IMR-90 (cell line): ENCODE results near the gene APPBP2. TPM values are rescaled to one million over a fixed set of nuclear protein-coding genes. Genes with fewer than 3 reads are reported as not detected.

Experiments used
- ATAC-seq: fragments of 200-7000 bp; cut with Tn5 transposase; 2 replicates; pipeline ENCODE4 v1.9.1; 2020; ENCODE audit warnings: low read depth, mild to moderate bottlenecking, moderate library complexity
- BruUV-seq: library from RNA; stranded (reverse); fragments of 400-500 nt; replicated peaks from 2 replicates; lab custom pipeline; 2021; lab: Mats Ljungman, UMichigan
- CTCF ChIA-PET: fragments of 300-600 bp; formaldehyde crosslinking; extraction: SDS; loops from one replicate; lab custom pipeline; 2021; ENCODE audit warnings: antibody characterized with exemption; lab: Yijun Ruan, JAX
- POLR2A ChIA-PET: fragments of 300-600 bp; sonication (Branson Sonifier 250); formaldehyde crosslinking; loops from one replicate; lab custom pipeline; 2022; ENCODE audit warnings: antibody characterized with exemption; ENCODE audit not compliant: unreplicated experiment; lab: Charles Lee
- DNase-seq: peaks from one replicate; pipeline ENCODE4 v3.0.0; 2013
- H2AFZ ChIP-seq: replicated peaks from 2 replicates; pipeline ENCODE3; 2013; ENCODE audit warnings: low read length, mild to moderate bottlenecking; ENCODE audit not compliant: poor library complexity
- H2AK5ac ChIP-seq: 2 replicates; pipeline ENCODE4 v1.6.1; 2013; ENCODE audit warnings: low read depth, low read length, inconsistent platforms
- H2AK9ac ChIP-seq: replicated peaks from 2 replicates; pipeline ENCODE3; 2013; ENCODE audit warnings: mild to moderate bottlenecking, low read depth, low read length, moderate library complexity; ENCODE audit not compliant: poor library complexity
- H2BK120ac ChIP-seq: 2 replicates; pipeline ENCODE4 v1.6.1; 2013; ENCODE audit warnings: low read depth, low read length, inconsistent platforms
- H2BK15ac ChIP-seq: 3 replicates; pipeline ENCODE4 v1.6.1; 2013; ENCODE audit warnings: low read depth, low read length, inconsistent platforms
- H2BK20ac ChIP-seq: 2 replicates; pipeline ENCODE4 v1.6.1; 2013; ENCODE audit warnings: low read depth, mild to moderate bottlenecking, inconsistent platforms, low read length, moderate library complexity
- H2BK5ac ChIP-seq: 2 replicates; pipeline ENCODE4 v1.6.1; 2013; ENCODE audit warnings: mild to moderate bottlenecking, low read depth, low read length, inconsistent platforms; ENCODE audit not compliant: poor library complexity, severe bottlenecking
- H3K14ac ChIP-seq: replicated peaks from 2 replicates; pipeline ENCODE4 v1.6.1; 2013; ENCODE audit warnings: low read depth, low read length, inconsistent platforms
- H3K18ac ChIP-seq: 2 replicates; pipeline ENCODE4 v1.6.1; 2013; ENCODE audit warnings: low read depth, low read length, control low read depth
- H3K23ac ChIP-seq: 2 replicates; pipeline ENCODE4 v1.6.1; 2013; ENCODE audit warnings: low read depth, low read length, inconsistent platforms
- H3K27ac ChIP-seq: 2 replicates; pipeline ENCODE4 v1.5.1; 2013; ENCODE audit warnings: mild to moderate bottlenecking, control low read depth, low read length; ENCODE audit not compliant: insufficient read depth
- H3K27me3 ChIP-seq: 2 replicates; pipeline ENCODE4 v1.6.1; 2013; ENCODE audit warnings: low read length; ENCODE audit not compliant: control insufficient read depth, insufficient read depth
- H3K36me3 ChIP-seq: 2 replicates; pipeline ENCODE4 v1.6.1; 2013; ENCODE audit warnings: low read length, mixed read lengths; ENCODE audit not compliant: control insufficient read depth, insufficient read depth
- H3K4ac ChIP-seq: 2 replicates; pipeline ENCODE4 v1.6.1; 2013; ENCODE audit warnings: low read depth, low read length, inconsistent platforms
- H3K4me1 ChIP-seq: 2 replicates; pipeline ENCODE4 v1.6.1; 2013; ENCODE audit warnings: low read length, mixed read lengths; ENCODE audit not compliant: control insufficient read depth, insufficient read depth
- H3K4me2 ChIP-seq: 2 replicates; pipeline ENCODE4 v1.6.1; 2013; ENCODE audit warnings: low read depth, mild to moderate bottlenecking, control low read depth, low read length, moderate library complexity
- H3K4me3 ChIP-seq: 2 replicates; pipeline ENCODE4 v1.5.1; 2013; ENCODE audit warnings: low read depth, mild to moderate bottlenecking, control low read depth, low read length, moderate library complexity; ENCODE audit not compliant: insufficient read depth
- H3K56ac ChIP-seq: 2 replicates; pipeline ENCODE4 v1.6.1; 2013; ENCODE audit warnings: low read length, inconsistent platforms; ENCODE audit not compliant: insufficient read depth; ENCODE audit errors: extremely low read depth
- H3K79me1 ChIP-seq, 2 experiments: 2 replicates each; pipeline ENCODE4 v1.6.1; 2013; ENCODE audit warnings: low read length in 2 of 2, inconsistent platforms in 1 of 2, low read depth in 1 of 2
- H3K9ac ChIP-seq: 2 replicates; pipeline ENCODE4 v1.6.1; 2013; ENCODE audit warnings: low read depth, low read length, control low read depth
- H3K9me1 ChIP-seq: 2 replicates; pipeline ENCODE4 v1.6.1; 2013; ENCODE audit warnings: low read length, inconsistent platforms; ENCODE audit not compliant: insufficient read depth
- H3K9me3 ChIP-seq: 2 replicates; pipeline ENCODE4 v1.6.1; 2013; ENCODE audit warnings: low read length; ENCODE audit not compliant: control insufficient read depth, insufficient read depth
- H4K20me1 ChIP-seq: 2 replicates; pipeline ENCODE4 v1.6.1; 2013; ENCODE audit warnings: low read length, inconsistent platforms; ENCODE audit not compliant: insufficient read depth
- H4K5ac ChIP-seq: 2 replicates; pipeline ENCODE4 v1.6.1; 2013; ENCODE audit warnings: mild to moderate bottlenecking, low read depth, low read length, control low read depth
- H4K8ac ChIP-seq, 2 experiments: 2 replicates each; pipeline ENCODE4 v1.6.1; 2013; ENCODE audit warnings: low read depth in 2 of 2, low read length in 2 of 2, control low read depth in 1 of 2, inconsistent platforms in 1 of 2
- H4K91ac ChIP-seq: 2 replicates; pipeline ENCODE4 v1.6.1; 2013; ENCODE audit warnings: low read depth, low read length, inconsistent platforms; ENCODE audit not compliant: insufficient read depth
- POLR2A ChIP-seq: IDR thresholded peaks from 2 replicates; pipeline ENCODE4 v1.6.1; 2012; ENCODE audit warnings: mild to moderate bottlenecking, low read depth, low read length
- RCOR1 ChIP-seq: IDR thresholded peaks from 2 replicates; pipeline ENCODE4 v1.6.1; 2012; ENCODE audit warnings: mild to moderate bottlenecking, low read length, improper control_type of control experiment; ENCODE audit not compliant: insufficient replicate concordance
- RFX5 ChIP-seq: IDR thresholded peaks from 2 replicates; pipeline ENCODE4 v1.8.0; 2012; ENCODE audit warnings: low read depth, mild to moderate bottlenecking, low read length, moderate library complexity
- WGBS, 2 experiments: methylation state at CpG; one replicate each; pipeline versions ENCODE4 v1.1.5 to v1.1.7; 2013; ENCODE audit warnings: missing lambda C conversion rate in 2 of 2; ENCODE audit not compliant: insufficient read length in 1 of 2; ENCODE audit errors: extremely low coverage in 2 of 2; 5-methylcytosine and 5-hydroxymethylcytosine counted together
- dilution Hi-C: fragments of 300-500 bp; cut with HindIII; formaldehyde crosslinking; loops from one replicate; pipeline ENCODE4 v1.14.3; 2018; ENCODE audit warnings: low sequenced_read_pairs; ENCODE audit not compliant: unreplicated experiment
- in situ Hi-C: fragments of 300-500 bp; cut with MboI; formaldehyde crosslinking; loops from 3 replicates; pipeline ENCODE4 v1.14.3; 2019; ENCODE audit warnings: low sequenced_read_pairs, inconsistent platforms, mixed read lengths
- intact Hi-C: fragments of 100-400 bp; cut with micrococcal nuclease; formaldehyde crosslinking; loops from 2 replicates; pipeline ENCODE4 v1.10.0; 2022
- polyA plus RNA-seq, 3 experiments: library from polyadenylated mRNA; depleted of rRNA; stranded (reverse); fragments of >200 nt; gene quantifications; 2 replicates each; pipeline ENCODE4 v1.2.3, GENCODE V29; 2012; ENCODE audit warnings: low replicate concordance in 1 of 3
- total RNA-seq: library from RNA; depleted of rRNA; stranded (reverse); fragments of >200 nt; gene quantifications from 2 replicates; pipeline ENCODE4 v1.2.3, GENCODE V29; 2012

APPBP2 gene
- total and polyA plus RNA-seq, 2 of the 4 experiments (the other 2 are of a cell fraction): 12.3 to 93.9 TPM

- Histone ChIP-seq H4K20me1 (no peaks in the 10 kb centered on the region), H2AK5ac (no peak overlapping the region), H3K27ac (no peak overlapping the region), H2AK9ac (no peak overlapping the region), H3K36me3 (no peaks in the 10 kb centered on the region), H3K27me3 (peaks cover 3% of the 10 kb centered on the region; the same call in 1 of the 2 replicates), H2BK120ac (no peak overlapping the region), H4K5ac (no peak overlapping the region), H3K4me2 (no peak overlapping the region), H3K9me1 (peaks cover 3% of the 10 kb centered on the region; the same call in 1 of the 2 replicates), H3K14ac (no peak overlapping the region), H3K56ac (no peak overlapping the region), H2BK5ac (no peak overlapping the region), H3K18ac (no peak overlapping the region), H3K9ac (no peak overlapping the region), H3K4ac (no peak overlapping the region), H2BK15ac (no peak overlapping the region), H2AFZ (no peak overlapping the region), H3K9me3 (no peaks in the 10 kb centered on the region), H4K8ac (no peak overlapping the region), H3K4me3 (no peak overlapping the region), H3K23ac (no peak overlapping the region), H3K79me1 (no peaks in the 10 kb centered on the region), H3K4me1 (0 out of 2 replicates have a peak, but pooled peaks cover 2% of the 10 kb centered on the region), H2BK20ac (no peak overlapping the region), H4K91ac (no peak overlapping the region)
- no TSS peak for BruUV-seq
- POLR2A ChIA-PET: no interaction called here
- no peak for DNase-seq
- no peak for TF ChIP-seq RFX5
- no peak for TF ChIP-seq POLR2A
- TF ChIP-seq RCOR1: no peak
- ATAC-seq: no peak
- intact Hi-C loops: no loop called here
- in situ Hi-C loops: loop anchor here (25.0 kb wide), 1 partner anchor 266 kb away; the partner anchor contains the start of gene CA4
- dilution Hi-C loops: no loop called here
- no CpG with 5 or more reads among the region's 3 CpGs for WGBS, 2 experiments
- CTCF ChIA-PET: no interaction called here
Measured at GRCh38 chr17:60403523-60403810, 122.6 kb downstream of the APPBP2 start.
